ENCODE measurements around the gene FEZF1. TPM values are rescaled to one million over a fixed set of nuclear protein-coding genes. Genes with fewer than 3 reads are reported as not detected.

Gene FEZF1
- total RNA-seq, 1 experiment from 2014 or later, result not detected

- no TSS peak for BruUV-seq (replicated peaks)
- intact Hi-C loops (cut with micrococcal nuclease; ENCODE audit: unreplicated experiment) (no loop called here), in situ Hi-C loops (cut with HindIII; ENCODE audit: low pct_unique_long_range_greater_than_20kb, low sequenced_read_pairs) (no loop called here)
- DNase-seq (ENCODE audit: low read depth, low spot score) (no peak), ATAC-seq (no peak)
- no peaks in the 10 kb centered on the region for H3K4me1 ChIP-seq (ENCODE audit: control insufficient read depth, insufficient read depth, low read length)
- H3K9me3 ChIP-seq (ENCODE audit: control insufficient read depth, insufficient read depth, low read depth, low read length), result no peaks in the 10 kb centered on the region
- H3K27me3 ChIP-seq (ENCODE audit: control insufficient read depth, insufficient read depth, low read length), result peaks cover 2% of the 10 kb centered on the region; the same call in 1 of the 2 replicates
- ChIA-PET POLR2A (no interaction called here), CTCF (no interaction called here)
- H3K27ac ChIP-seq (ENCODE audit: low read length), result no peak overlapping the region
- no peak overlapping the region for H3K4me3 ChIP-seq (ENCODE audit: low read depth in 2 of 2, low read length in 2 of 2)
- no peaks in the 10 kb centered on the region for H3K36me3 ChIP-seq (ENCODE audit: control insufficient read depth, insufficient read depth, low read length)
- TF ChIP-seq REST (IDR thresholded peaks at IDR 0.05; ENCODE audit: insufficient read depth in 1 of 2, low read depth in 2 of 2, low read length in 1 of 2) (no peak), TCF7L2 (IDR thresholded peaks at IDR 0.05; ENCODE audit: low read depth, low read length) (no peak), SIN3A (IDR thresholded peaks at IDR 0.05; ENCODE audit: borderline replicate concordance, insufficient read depth, low read depth, low read length) (no peak), POLR2AphosphoS5 (IDR thresholded peaks at IDR 0.05; ENCODE audit: low read depth, low read length) (no peak), CTCF (IDR thresholded peaks at IDR 0.05) (no peak)
Measured at GRCh38 chr7:122350701-122351100, 46.2 kb upstream of the FEZF1 start.

- no TSS peak for BruUV-seq (replicated peaks)
- no peaks in the 10 kb centered on the region for H3K9me3 ChIP-seq (ENCODE audit: control insufficient read depth, insufficient read depth, low read depth, low read length)
- H3K27ac ChIP-seq (ENCODE audit: low read length), result no peak overlapping the region
- intact Hi-C loops (cut with micrococcal nuclease; ENCODE audit: unreplicated experiment) (no loop called here), in situ Hi-C loops (cut with HindIII; ENCODE audit: low pct_unique_long_range_greater_than_20kb, low sequenced_read_pairs) (no loop called here)
- no peaks in the 10 kb centered on the region for H3K36me3 ChIP-seq (ENCODE audit: control insufficient read depth, insufficient read depth, low read length)
- DNase-seq (ENCODE audit: low read depth, low spot score) (no peak), ATAC-seq (no peak)
- no peaks in the 10 kb centered on the region for H3K4me1 ChIP-seq (ENCODE audit: control insufficient read depth, insufficient read depth, low read length)
- CTCF ChIA-PET, result no interaction called here
- TF ChIP-seq TCF7L2 (IDR thresholded peaks at IDR 0.05; ENCODE audit: low read depth, low read length) (no peak), REST (IDR thresholded peaks at IDR 0.05; ENCODE audit: insufficient read depth in 1 of 2, low read depth in 2 of 2, low read length in 1 of 2) (no peak), CTCF (IDR thresholded peaks at IDR 0.05) (no peak), SIN3A (IDR thresholded peaks at IDR 0.05; ENCODE audit: borderline replicate concordance, insufficient read depth, low read depth, low read length) (no peak), POLR2AphosphoS5 (IDR thresholded peaks at IDR 0.05; ENCODE audit: low read depth, low read length) (no peak)
- POLR2A ChIA-PET, result no interaction called here
- no peaks in the 10 kb centered on the region; the same call in 1 of the 2 replicates for H3K27me3 ChIP-seq (ENCODE audit: control insufficient read depth, insufficient read depth, low read length)
- no peak overlapping the region for H3K4me3 ChIP-seq (ENCODE audit: low read depth in 2 of 2, low read length in 2 of 2)
Measured at GRCh38 chr7:122344303-122344620, 39.7 kb upstream of the FEZF1 start.
